ENCODE measurements around the gene GSTCD. TPM values are rescaled to one million over a fixed set of nuclear protein-coding genes. Genes with fewer than 3 reads are reported as not detected.

GSTCD gene
- total and polyA plus RNA-seq, 2 of the 4 experiments (the other 2 are of a cell fraction), result 5.2 to 20.3 TPM

DNA sequence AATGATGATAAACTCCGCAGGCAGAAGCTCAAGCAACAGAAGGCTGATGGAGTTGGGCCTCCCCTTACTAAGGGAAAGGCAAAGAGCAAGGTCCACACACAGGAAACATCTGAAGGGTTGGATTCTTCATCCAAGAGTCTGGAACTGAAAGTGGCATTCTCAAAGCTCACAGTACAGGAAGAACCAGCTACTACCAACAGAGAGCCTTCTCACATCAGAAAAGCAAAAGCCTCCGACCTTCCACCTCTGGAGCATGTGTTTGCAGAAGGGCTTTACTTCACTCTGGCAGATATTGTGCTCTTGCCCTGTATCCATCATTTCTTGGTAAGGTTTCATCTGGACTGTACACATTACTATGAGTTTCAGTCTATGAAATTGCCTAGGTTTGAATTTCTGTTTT is 10.6 kb downstream of the GSTCD start:
- dilution Hi-C loops (cut with HindIII; ENCODE audit: low sequenced_read_pairs, unreplicated experiment) (no loop called here), in situ Hi-C loops (cut with MboI; ENCODE audit: low sequenced_read_pairs) (no loop called here), intact Hi-C loops (cut with micrococcal nuclease) (loop anchor here (5.0 kb wide), 1 partner anchor 197 kb away; no protein-coding TSS in a partner anchor)
- Histone ChIP-seq H3K4me1 (ENCODE audit: control insufficient read depth, insufficient read depth, low read length) (no peaks in the 10 kb centered on the region), H3K36me3 (ENCODE audit: control insufficient read depth, insufficient read depth, low read length) (peaks cover 3% of the 10 kb centered on the region; the same call in 1 of the 2 replicates), H3K27me3 (ENCODE audit: control insufficient read depth, insufficient read depth, low read length) (no peaks in the 10 kb centered on the region), H3K9ac (ENCODE audit: low read depth, low read length) (no peak overlapping the region), H3K23ac (ENCODE audit: low read depth, low read length) (no peak overlapping the region), H3K4me3 (ENCODE audit: insufficient read depth, low read depth, low read length) (no peak overlapping the region), H3K4me2 (ENCODE audit: low read depth, low read length) (no peak overlapping the region), H3K56ac (ENCODE audit: extremely low read depth, insufficient read depth, low read length) (no peak overlapping the region), H2BK15ac (ENCODE audit: low read depth, low read length) (no peak overlapping the region), H4K5ac (ENCODE audit: low read depth, low read length) (no peak overlapping the region), H3K14ac (replicated peaks; ENCODE audit: low read depth, low read length) (no peak overlapping the region), H3K9me1 (ENCODE audit: insufficient read depth, low read length) (no peaks in the 10 kb centered on the region), H2BK5ac (ENCODE audit: low read depth, low read length, poor library complexity, severe bottlenecking) (no peak overlapping the region), H3K18ac (ENCODE audit: low read depth, low read length) (no peak overlapping the region), H3K4ac (ENCODE audit: low read depth, low read length) (no peak overlapping the region), H4K20me1 (ENCODE audit: insufficient read depth, low read length) (no peaks in the 10 kb centered on the region), H3K9me3 (ENCODE audit: control insufficient read depth, insufficient read depth, low read length) (no peaks in the 10 kb centered on the region), H2AK5ac (ENCODE audit: low read depth, low read length) (no peak overlapping the region), H4K8ac (ENCODE audit: low read depth in 2 of 2, low read length in 2 of 2) (no peak overlapping the region), H3K27ac (ENCODE audit: insufficient read depth, low read length) (no peak overlapping the region), H2AK9ac (replicated peaks; ENCODE audit: low read depth, low read length, poor library complexity) (no peak overlapping the region), H4K91ac (ENCODE audit: insufficient read depth, low read depth, low read length) (no peak overlapping the region), H2BK20ac (ENCODE audit: low read depth, low read length) (no peak overlapping the region), H2AFZ (replicated peaks; ENCODE audit: low read length, poor library complexity) (no peak overlapping the region), H3K79me1 (ENCODE audit: low read depth in 1 of 2, low read length in 2 of 2) (peaks cover 0 to 4% of the 10 kb centered on the region in 2 experiments; a peak in 1 of 4 replicates), H2BK120ac (ENCODE audit: low read depth, low read length) (no peak overlapping the region)
- BruUV-seq (replicated peaks), result no TSS peak
- CTCF ChIA-PET, result no interaction called here
- ATAC-seq (ENCODE audit: low read depth) (no peak), DNase-seq (no peak)
- no CpG with 5 or more reads among the region's 2 CpGs for WGBS, 2 experiments (ENCODE audit: extremely low coverage in 2 of 2, insufficient read length in 1 of 2)
- no peak for TF ChIP-seq MXI1 (IDR thresholded peaks at IDR 0.05; ENCODE audit: borderline replicate concordance, low read depth, low read length)
- TF ChIP-seq POLR2A (IDR thresholded peaks at IDR 0.05; ENCODE audit: low read depth, low read length), result no peak
- TF ChIP-seq CHD1 (IDR thresholded peaks at IDR 0.05; ENCODE audit: low read depth, low read length), result no peak
- TF ChIP-seq RCOR1 (IDR thresholded peaks at IDR 0.05; ENCODE audit: insufficient replicate concordance, low read length), result no peak
- TF ChIP-seq SMC3 (IDR thresholded peaks at IDR 0.05; ENCODE audit: low read depth, low read length), result no peak
- no peak for TF ChIP-seq RFX5 (IDR thresholded peaks at IDR 0.05; ENCODE audit: low read depth, low read length)
- no peak for TF ChIP-seq CEBPB (IDR thresholded peaks at IDR 0.05; ENCODE audit: low read depth, low read length)
- TF ChIP-seq FOS (IDR thresholded peaks at IDR 0.05; ENCODE audit: low read depth, low read length), result no peak
- no peak for TF ChIP-seq MAZ (IDR thresholded peaks at IDR 0.05; ENCODE audit: borderline replicate concordance, low read depth, low read length)
- POLR2A ChIA-PET (ENCODE audit: unreplicated experiment), result interaction anchor here (0.6 kb wide), 1 partner anchor 329 kb away, joined by 3 read pairs; no protein-coding TSS in a partner anchor

Data from IMR-90 (cell line).